HepG2 (cell line): Measurements from ENCODE around the gene NAA38. TPM values are rescaled to one million over a fixed set of nuclear protein-coding genes. Genes with fewer than 3 reads are reported as not detected.

ENCODE experiments used
- NR2F6 ChIP-seq, 2 experiments: IDR thresholded peaks; 2 replicates each; pipeline ENCODE4 v1.6.1; 2016; ENCODE audit warnings: antibody characterized with exemption in 1 of 2, mild to moderate bottlenecking in 1 of 2
- ZNF484 ChIP-seq: sonication (generic); formaldehyde crosslinking; IDR thresholded peaks from 2 replicates; pipeline ENCODE4 v1.5.1; 2020; ENCODE audit warnings: mild to moderate bottlenecking, low read depth, missing genetic modification reagents, borderline replicate concordance
- polyA plus RNA-seq, 8 experiments: library from polyadenylated mRNA; depleted of rRNA in 3 of 8; stranded (reverse) in 7 of 8; unstranded in 1 of 8; fragments of >200 nt; fragmentation: Illumina TruSeq in 4 of 8; extraction: Trizol in 4 of 8; gene quantifications; 2 replicates each; pipeline versions ENCODE4 v1.2.1 to v1.2.3, GENCODE V29; 2011 to 2016; ENCODE audit warnings: low read depth in 4 of 8, missing spikeins in 1 of 8, mixed read lengths in 1 of 8; ENCODE audit not compliant: insufficient read depth in 1 of 8
- total RNA-seq, 5 experiments: library from RNA; depleted of rRNA; stranded (reverse); fragments of >200 nt; fragmentation: Illumina TruSeq; extraction: Trizol; gene quantifications; 2 replicates each; pipeline ENCODE4 v1.2.3, GENCODE V29; 2016; ENCODE audit warnings: low read depth in 1 of 5
- TF ChIP-seq, protein P1 (sequence below): sonication (generic); formaldehyde crosslinking; IDR thresholded peaks from 2 replicates; pipeline ENCODE4 v1.4.0; 2020; ENCODE audit warnings: missing genetic modification reagents, mild to moderate bottlenecking, borderline replicate concordance
- TF ChIP-seq, protein P2 (sequence below), 2 experiments: fragments of 450-650 bp in 1 of 2; sonication (generic) in 1 of 2; formaldehyde crosslinking; IDR thresholded peaks; 2 replicates each; pipeline versions ENCODE4 v1.5.0 to v1.8.0; 2020 to 2022; ENCODE audit warnings: mild to moderate bottlenecking in 1 of 2, missing genetic modification reagents in 1 of 2
- TF ChIP-seq, protein P3 (sequence below): sonication (generic); formaldehyde crosslinking; IDR thresholded peaks from 2 replicates; pipeline ENCODE4 v1.4.0; 2020; ENCODE audit warnings: missing genetic modification reagents

Gene NAA38
- total and polyA plus RNA-seq, 2 of the 13 experiments (the other 11 are each of a cell fraction or from before 2014, with no cell fraction given) = 46.9 to 91.6 TPM

DNA sequence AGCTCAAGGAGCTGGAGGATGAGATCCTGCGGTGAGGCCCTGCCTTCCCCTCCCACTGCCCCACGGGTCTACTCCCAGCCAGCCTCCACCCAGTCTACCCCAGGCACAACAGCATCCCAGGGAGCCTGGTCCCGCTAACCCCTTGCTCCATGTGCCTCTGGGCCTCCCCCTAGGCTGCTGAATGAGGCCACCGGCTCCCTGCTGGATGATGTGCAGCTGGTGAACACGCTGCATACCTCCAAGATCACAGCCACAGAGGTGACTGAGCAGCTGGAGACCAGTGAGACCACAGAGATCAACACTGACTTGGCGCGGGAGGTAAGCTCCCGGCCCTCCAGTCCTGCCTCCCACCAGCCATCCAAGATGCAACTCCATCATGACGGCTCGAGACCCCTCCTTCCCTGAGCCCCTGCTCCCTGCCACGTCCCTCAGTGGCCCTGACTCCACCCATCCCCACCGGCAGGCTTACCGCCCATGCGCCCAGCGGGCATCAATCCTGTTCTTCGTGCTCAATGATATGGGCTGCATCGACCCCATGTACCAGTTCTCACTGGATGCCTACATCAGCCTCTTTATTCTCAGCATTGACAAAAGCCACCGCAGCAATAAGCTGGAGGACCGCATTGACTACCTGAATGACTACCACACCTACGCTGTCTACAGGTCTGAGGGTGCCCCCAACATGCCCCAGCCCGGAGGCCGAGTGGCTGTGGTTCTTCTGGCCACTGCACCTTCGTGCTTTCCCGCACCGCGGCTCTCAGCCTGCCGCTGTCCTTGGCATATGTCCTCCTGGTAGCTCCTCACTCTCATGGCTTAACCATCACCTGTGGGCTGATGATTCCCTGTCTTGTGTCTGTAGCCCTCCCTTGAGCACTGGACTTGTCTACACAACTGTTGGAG is 38.4 kb downstream of the NAA38 start (continued):
- TF ChIP-seq, protein P1, sequence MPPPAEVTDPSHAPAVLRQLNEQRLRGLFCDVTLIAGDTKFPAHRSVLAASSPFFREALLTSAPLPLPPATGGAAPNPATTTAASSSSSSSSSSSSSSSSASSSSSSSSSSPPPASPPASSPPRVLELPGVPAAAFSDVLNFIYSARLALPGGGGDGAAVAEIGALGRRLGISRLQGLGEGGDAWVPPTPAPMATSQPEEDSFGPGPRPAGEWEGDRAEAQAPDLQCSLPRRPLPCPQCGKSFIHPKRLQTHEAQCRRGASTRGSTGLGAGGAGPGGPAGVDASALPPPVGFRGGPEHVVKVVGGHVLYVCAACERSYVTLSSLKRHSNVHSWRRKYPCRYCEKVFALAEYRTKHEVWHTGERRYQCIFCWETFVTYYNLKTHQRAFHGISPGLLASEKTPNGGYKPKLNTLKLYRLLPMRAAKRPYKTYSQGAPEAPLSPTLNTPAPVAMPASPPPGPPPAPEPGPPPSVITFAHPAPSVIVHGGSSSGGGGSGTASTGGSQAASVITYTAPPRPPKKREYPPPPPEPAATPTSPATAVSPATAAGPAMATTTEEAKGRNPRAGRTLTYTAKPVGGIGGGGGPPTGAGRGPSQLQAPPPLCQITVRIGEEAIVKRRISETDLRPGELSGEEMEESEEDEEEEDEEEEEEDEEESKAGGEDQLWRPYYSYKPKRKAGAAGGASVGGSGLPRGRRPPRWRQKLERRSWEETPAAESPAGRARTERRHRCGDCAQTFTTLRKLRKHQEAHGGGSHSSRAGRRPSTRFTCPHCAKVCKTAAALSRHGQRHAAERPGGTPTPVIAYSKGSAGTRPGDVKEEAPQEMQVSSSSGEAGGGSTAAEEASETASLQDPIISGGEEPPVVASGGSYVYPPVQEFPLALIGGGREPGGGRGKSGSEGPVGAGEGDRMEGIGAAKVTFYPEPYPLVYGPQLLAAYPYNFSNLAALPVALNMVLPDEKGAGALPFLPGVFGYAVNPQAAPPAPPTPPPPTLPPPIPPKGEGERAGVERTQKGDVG (CRISPR knock-in tag) = no peak
- TF ChIP-seq NR2F6 (IDR thresholded peaks at IDR 0.05) = no peak
- no peak for TF ChIP-seq NR2F6 (CRISPR knock-in tag; IDR thresholded peaks at IDR 0.05)
- TF ChIP-seq, protein P2, sequence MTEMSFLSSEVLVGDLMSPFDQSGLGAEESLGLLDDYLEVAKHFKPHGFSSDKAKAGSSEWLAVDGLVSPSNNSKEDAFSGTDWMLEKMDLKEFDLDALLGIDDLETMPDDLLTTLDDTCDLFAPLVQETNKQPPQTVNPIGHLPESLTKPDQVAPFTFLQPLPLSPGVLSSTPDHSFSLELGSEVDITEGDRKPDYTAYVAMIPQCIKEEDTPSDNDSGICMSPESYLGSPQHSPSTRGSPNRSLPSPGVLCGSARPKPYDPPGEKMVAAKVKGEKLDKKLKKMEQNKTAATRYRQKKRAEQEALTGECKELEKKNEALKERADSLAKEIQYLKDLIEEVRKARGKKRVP (CRISPR knock-in tag; IDR thresholded peaks at IDR 0.05) = no peak
- TF ChIP-seq, protein P3, sequence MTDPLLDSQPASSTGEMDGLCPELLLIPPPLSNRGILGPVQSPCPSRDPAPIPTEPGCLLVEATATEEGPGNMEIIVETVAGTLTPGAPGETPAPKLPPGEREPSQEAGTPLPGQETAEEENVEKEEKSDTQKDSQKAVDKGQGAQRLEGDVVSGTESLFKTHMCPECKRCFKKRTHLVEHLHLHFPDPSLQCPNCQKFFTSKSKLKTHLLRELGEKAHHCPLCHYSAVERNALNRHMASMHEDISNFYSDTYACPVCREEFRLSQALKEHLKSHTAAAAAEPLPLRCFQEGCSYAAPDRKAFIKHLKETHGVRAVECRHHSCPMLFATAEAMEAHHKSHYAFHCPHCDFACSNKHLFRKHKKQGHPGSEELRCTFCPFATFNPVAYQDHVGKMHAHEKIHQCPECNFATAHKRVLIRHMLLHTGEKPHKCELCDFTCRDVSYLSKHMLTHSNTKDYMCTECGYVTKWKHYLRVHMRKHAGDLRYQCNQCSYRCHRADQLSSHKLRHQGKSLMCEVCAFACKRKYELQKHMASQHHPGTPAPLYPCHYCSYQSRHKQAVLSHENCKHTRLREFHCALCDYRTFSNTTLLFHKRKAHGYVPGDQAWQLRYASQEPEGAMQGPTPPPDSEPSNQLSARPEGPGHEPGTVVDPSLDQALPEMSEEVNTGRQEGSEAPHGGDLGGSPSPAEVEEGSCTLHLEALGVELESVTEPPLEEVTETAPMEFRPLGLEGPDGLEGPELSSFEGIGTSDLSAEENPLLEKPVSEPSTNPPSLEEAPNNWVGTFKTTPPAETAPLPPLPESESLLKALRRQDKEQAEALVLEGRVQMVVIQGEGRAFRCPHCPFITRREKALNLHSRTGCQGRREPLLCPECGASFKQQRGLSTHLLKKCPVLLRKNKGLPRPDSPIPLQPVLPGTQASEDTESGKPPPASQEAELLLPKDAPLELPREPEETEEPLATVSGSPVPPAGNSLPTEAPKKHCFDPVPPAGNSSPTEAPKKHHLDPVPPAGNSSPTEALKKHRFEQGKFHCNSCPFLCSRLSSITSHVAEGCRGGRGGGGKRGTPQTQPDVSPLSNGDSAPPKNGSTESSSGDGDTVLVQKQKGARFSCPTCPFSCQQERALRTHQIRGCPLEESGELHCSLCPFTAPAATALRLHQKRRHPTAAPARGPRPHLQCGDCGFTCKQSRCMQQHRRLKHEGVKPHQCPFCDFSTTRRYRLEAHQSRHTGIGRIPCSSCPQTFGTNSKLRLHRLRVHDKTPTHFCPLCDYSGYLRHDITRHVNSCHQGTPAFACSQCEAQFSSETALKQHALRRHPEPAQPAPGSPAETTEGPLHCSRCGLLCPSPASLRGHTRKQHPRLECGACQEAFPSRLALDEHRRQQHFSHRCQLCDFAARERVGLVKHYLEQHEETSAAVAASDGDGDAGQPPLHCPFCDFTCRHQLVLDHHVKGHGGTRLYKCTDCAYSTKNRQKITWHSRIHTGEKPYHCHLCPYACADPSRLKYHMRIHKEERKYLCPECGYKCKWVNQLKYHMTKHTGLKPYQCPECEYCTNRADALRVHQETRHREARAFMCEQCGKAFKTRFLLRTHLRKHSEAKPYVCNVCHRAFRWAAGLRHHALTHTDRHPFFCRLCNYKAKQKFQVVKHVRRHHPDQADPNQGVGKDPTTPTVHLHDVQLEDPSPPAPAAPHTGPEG (CRISPR knock-in tag) = no peak
- no peak for TF ChIP-seq ZNF484 (CRISPR knock-in tag)
